Measurements from ENCODE around the gene MEP1A. TPM values are rescaled to one million over a fixed set of nuclear protein-coding genes. Genes with fewer than 3 reads are reported as not detected.
"Not testable (repeated sequence)": the region's sequence is repeated elsewhere in the genome, so short reads cannot be mapped to it uniquely, and the experiment has no call there.

Gene MEP1A
- total RNA-seq, 6 experiments from 2014 or later = 0.07 to 0.18 TPM; not detected in 4

GRCh38 chr6:46848684-46849360 is 55.6 kb downstream of the MEP1A start:
- Histone ChIP-seq H3K4me3 (no peak overlapping the region), H3K27me3 (no peaks in the 10 kb centered on the region), H3K27ac (no peak overlapping the region), H3K36me3 (no peaks in the 10 kb centered on the region), H3K4me1 (no peaks in the 10 kb centered on the region), H3K9me3 (no peaks in the 10 kb centered on the region)
- intact Hi-C loops (cut with DNase I) = no loop called here
- DNase-seq (peak; percentile 86 to 91 (median 87)), ATAC-seq (peak; percentile 100)
- TF ChIP-seq CTCF (IDR thresholded peaks at IDR 0.05) (peak; percentile 93 to 98 (median 97)), POLR2A (IDR thresholded peaks at IDR 0.05) (no peak)
- 13% methylated on average over 14 of the region's 25 CpGs for WGBS (ENCODE audit: insufficient coverage, low coverage, low lambda C conversion rate, missing lambda C conversion rate)

- no peaks in the 10 kb centered on the region for H3K27me3 ChIP-seq
- TF ChIP-seq CTCF (IDR thresholded peaks at IDR 0.05) (no peak), POLR2A (IDR thresholded peaks at IDR 0.05) (no peak)
- WGBS (ENCODE audit: insufficient coverage, low coverage, low lambda C conversion rate, missing lambda C conversion rate) = 52% methylated on average over 4 of the region's 5 CpGs
- no peaks in the 10 kb centered on the region for H3K36me3 ChIP-seq
- H3K4me3 ChIP-seq = no peak overlapping the region
- no peak overlapping the region for H3K27ac ChIP-seq
- DNase-seq (no peak), ATAC-seq (no peak)
- H3K9me3 ChIP-seq = no peaks in the 10 kb centered on the region
- intact Hi-C loops (cut with DNase I) = no loop called here
- H3K4me1 ChIP-seq = no peaks in the 10 kb centered on the region
These were observed 56.1 kb downstream of the MEP1A start for GRCh38 chr6:46849361-46849690.

DNA sequence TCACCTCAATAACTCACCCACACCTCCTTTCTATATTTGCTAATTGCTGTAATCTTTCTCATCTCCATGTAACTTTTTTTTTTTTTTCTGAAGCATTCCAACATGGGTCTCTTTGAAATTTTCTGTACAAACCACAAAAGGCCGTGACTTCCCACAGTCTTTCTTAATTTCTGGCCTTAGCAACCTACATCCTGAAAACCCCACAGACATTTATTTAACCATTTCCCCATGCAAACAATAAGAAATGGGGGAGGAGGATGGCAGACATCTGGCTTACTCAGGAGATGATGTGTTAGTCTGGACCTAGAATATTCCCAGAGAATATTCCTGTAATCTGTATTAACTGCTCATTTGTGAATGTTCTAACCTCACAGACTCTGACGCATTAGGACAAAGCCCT is 57.6 kb downstream of the MEP1A start:
- TF ChIP-seq POLR2A (IDR thresholded peaks at IDR 0.05) (no peak), CTCF (IDR thresholded peaks at IDR 0.05) (no peak)
- DNase-seq (no peak), ATAC-seq (no peak)
- Histone ChIP-seq H3K36me3 (no peaks in the 10 kb centered on the region), H3K27ac (no peak overlapping the region), H3K27me3 (no peaks in the 10 kb centered on the region), H3K4me3 (no peak overlapping the region), H3K9me3 (no peaks in the 10 kb centered on the region), H3K4me1 (no peaks in the 10 kb centered on the region)
- intact Hi-C loops (cut with DNase I) = loop anchor here in 1 of 2 donors (10.0 kb wide), 1 partner anchor 134 kb away; no protein-coding TSS in a partner anchor
- WGBS (ENCODE audit: insufficient coverage, low coverage, low lambda C conversion rate, missing lambda C conversion rate) = 70% methylated on average over 2 of the region's 2 CpGs

DNA sequence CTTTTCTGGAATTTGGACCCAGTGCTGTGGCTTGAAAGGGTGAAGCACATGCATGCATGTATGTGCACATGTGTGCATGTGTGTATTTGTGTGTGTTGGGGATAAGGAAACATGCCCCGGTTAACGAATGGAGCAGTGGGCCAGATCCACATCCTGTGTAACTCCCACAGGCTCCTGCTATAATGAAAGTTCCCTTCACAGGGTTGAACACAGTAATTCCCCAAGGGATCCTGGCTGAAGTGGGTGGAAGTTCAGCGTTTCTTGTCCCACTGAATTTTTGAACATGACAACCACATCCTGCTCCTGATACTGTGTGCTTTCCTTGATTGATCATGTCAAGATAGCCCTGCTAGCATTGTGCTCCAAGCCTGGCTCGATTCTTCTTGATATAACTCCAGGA is 58.4 kb downstream of the MEP1A start:
- not testable (repeated sequence) for H3K36me3 ChIP-seq, ATAC-seq, H3K9me3 ChIP-seq, H3K4me1 ChIP-seq, DNase-seq, H3K4me3 ChIP-seq, H3K27ac ChIP-seq, H3K27me3 ChIP-seq
- intact Hi-C loops (cut with DNase I) = loop anchor here in 1 of 2 donors (10.0 kb wide), 1 partner anchor 133 kb away; no protein-coding TSS in a partner anchor
- whole genome bisulfite sequencing (ENCODE audit: insufficient coverage, low coverage, low lambda C conversion rate, missing lambda C conversion rate) = 40% methylated on average over 3 of the region's 4 CpGs

- TF ChIP-seq CTCF (IDR thresholded peaks at IDR 0.05) = peak; percentile 29 to 68 (median 62)
- not testable (repeated sequence) for DNase-seq, H3K9me3 ChIP-seq, H3K4me3 ChIP-seq, H3K27me3 ChIP-seq, H3K27ac ChIP-seq, H3K4me1 ChIP-seq, H3K36me3 ChIP-seq
- WGBS (ENCODE audit: insufficient coverage, low coverage, low lambda C conversion rate, missing lambda C conversion rate) = 7% methylated on average over 1 of the region's 1 CpG
- ATAC-seq = peak; percentile 59 to 75 (median 67)
- intact Hi-C loops (cut with DNase I) = loop anchor here in 1 of 2 donors (10.0 kb wide), 1 partner anchor 129 kb away; no protein-coding TSS in a partner anchor
These were observed 62.8 kb downstream of the MEP1A start for GRCh38 chr6:46855966-46856365.

Measured in right lobe of liver (tissue), 6 donors.